SK-N-MC (cell line): ENCODE data around the gene SKIC3.

Experiments
- EZH2 ChIP-seq: fragments of 200-600 bp; sonication (generic); IDR thresholded peaks from one replicate; pipeline ENCODE4 v1.6.1; 2017; ENCODE audit warnings: antibody characterized with exemption
- POLR2AphosphoS5 ChIP-seq: IDR thresholded peaks from 2 replicates; pipeline ENCODE4 v1.6.1; 2012; ENCODE audit warnings: mild to moderate bottlenecking, low read depth, low read length, borderline replicate concordance

GRCh38 chr5:95533106-95533505 is 21.7 kb downstream of the SKIC3 start:
- TF ChIP-seq POLR2AphosphoS5 (no peak), EZH2 (no peak)
